Measurements from ENCODE around the gene GEMIN5. TPM values are rescaled to one million over a fixed set of nuclear protein-coding genes. Genes with fewer than 3 reads are reported as not detected.

GEMIN5 gene
- total and polyA plus RNA-seq, 2 of the 13 experiments (the other 11 are each of a cell fraction or from before 2014, with no cell fraction given), result 6.6 to 28.6 TPM

- TF ChIP-seq HIC2 (CRISPR knock-in tag; IDR thresholded peaks at IDR 0.05; ENCODE audit: low read depth) (no peak), ZMAT5 (CRISPR knock-in tag; IDR thresholded peaks at IDR 0.05; ENCODE audit: borderline replicate concordance, low read depth) (no peak)
Measured at GRCh38 chr5:154933537-154933936, 4.5 kb downstream of the GEMIN5 start (continued).

- no peak for FAIRE-seq
- no peak overlapping the region for H3K4me3 ChIP-seq (replicated peaks in 1 of 3; ENCODE audit: insufficient read depth in 1 of 3, low read depth in 2 of 3, low read length in 3 of 3)
- no peak overlapping the region for H3K27ac ChIP-seq (ENCODE audit: extremely low read length, insufficient read depth, low read length)
- WGBS (ENCODE audit: low lambda C conversion rate), result 96% methylated on average over 7 of the region's 7 CpGs
- no peak overlapping the region for H2AFZ ChIP-seq (ENCODE audit: low read length)
- intact Hi-C loops (cut with micrococcal nuclease; ENCODE audit: unreplicated experiment) (no loop called here), in situ Hi-C loops (cut with HindIII; ENCODE audit: extremely low pct_ligation_motif_present, low pct_unique_long_range_greater_than_20kb) (no loop called here)
- H3K9ac ChIP-seq (ENCODE audit: insufficient read depth, low read depth, low read length), result no peak overlapping the region
- ATAC-seq, result no peak
- H3K4me1 ChIP-seq (ENCODE audit: insufficient read depth, low read length), result no peaks in the 10 kb centered on the region
- H3K27me3 ChIP-seq (ENCODE audit: control insufficient read depth in 1 of 2, insufficient read depth in 2 of 2, low read length in 2 of 2), result no peaks in the 10 kb centered on the region
- DNase-seq (ENCODE audit: low spot score), result no peak
- no peaks in the 10 kb centered on the region for H3K9me3 ChIP-seq (ENCODE audit: low read length)
- CTCF ChIA-PET (ENCODE audit: low intra/inter-chr PET ratio, low total read pairs), result no interaction called here
- no peak overlapping the region for H3K4me2 ChIP-seq (ENCODE audit: low read depth, low read length)
- no peaks in the 10 kb centered on the region for H4K20me1 ChIP-seq (ENCODE audit: insufficient read depth, low read length)
- H3K36me3 ChIP-seq (replicated peaks in 1 of 2; ENCODE audit: control insufficient read depth in 1 of 2, insufficient read depth in 2 of 2, low read length in 2 of 2), result peaks cover 19 to 68% of the 10 kb centered on the region in 2 experiments
- POLR2A ChIA-PET, result interaction anchor here (1.7 kb wide), 1 partner anchor 14 kb away, joined by 4 read pairs; the partner anchor contains the start of gene GEMIN5
- no peaks in the 10 kb centered on the region for H3K79me2 ChIP-seq (ENCODE audit: insufficient read depth, low read length)
- BruUV-seq (replicated peaks), result no TSS peak
- TF ChIP-seq STAG1 (CRISPR knock-in tag; IDR thresholded peaks at IDR 0.05) (no peak), SRY (CRISPR knock-in tag; IDR thresholded peaks at IDR 0.05) (no peak), BATF2 (CRISPR knock-in tag; IDR thresholded peaks at IDR 0.05) (no peak), ZNF607 (CRISPR knock-in tag; IDR thresholded peaks at IDR 0.05; ENCODE audit: borderline replicate concordance) (no peak), ZNF318 (CRISPR knock-in tag; IDR thresholded peaks at IDR 0.05) (no peak), NCOA2 (CRISPR knock-in tag; IDR thresholded peaks at IDR 0.05) (no peak)
Measured at GRCh38 chr5:154923441-154924430, 14.3 kb downstream of the GEMIN5 start.

Measured in HepG2 (cell line).